ENCODE measurements around the gene PDIA5.

- TF ChIP-seq CTCF (IDR thresholded peaks at IDR 0.05) (no peak), POLR2AphosphoS5 (IDR thresholded peaks at IDR 0.05) (no peak)
These were observed 30.3 kb upstream of the PDIA5 start for GRCh38 chr3:123036352-123037014.

Data from upper lobe of left lung (tissue), 4 donors.